NT2/D1 (cell line): ENCODE results near the gene ZGRF1.
"Not testable (repeated sequence)": the region's sequence is repeated elsewhere in the genome, so short reads cannot be mapped to it uniquely, and the experiment has no call there.

Source experiments
- DNase-seq: peaks from one replicate; pipeline ENCODE4 v3.0.0-alpha.2; 2011; ENCODE audit warnings: low read depth, low spot score
- H3K27me3 ChIP-seq: 2 replicates; pipeline ENCODE4 v1.6.0; 2011; ENCODE audit warnings: mild to moderate bottlenecking; ENCODE audit not compliant: insufficient read length, insufficient read depth
- H3K36me3 ChIP-seq: 2 replicates; pipeline ENCODE4 v1.6.1; 2011; ENCODE audit warnings: mild to moderate bottlenecking, low read length, mixed read lengths; ENCODE audit not compliant: insufficient read depth, insufficient read length
- H3K4me1 ChIP-seq: 2 replicates; pipeline ENCODE4 v1.5.1; 2011; ENCODE audit not compliant: insufficient read depth, insufficient read length
- H3K4me3 ChIP-seq: 2 replicates; pipeline ENCODE4 v1.5.1; 2011; ENCODE audit warnings: low read depth; ENCODE audit not compliant: insufficient read length
- H3K9ac ChIP-seq: 2 replicates; pipeline ENCODE4 v1.6.0; 2011; ENCODE audit warnings: low read depth; ENCODE audit not compliant: insufficient read length
- H3K9me3 ChIP-seq: 2 replicates; pipeline ENCODE4 v1.5.1; 2011; ENCODE audit warnings: mild to moderate bottlenecking, low read length; ENCODE audit not compliant: insufficient read depth
- SUZ12 ChIP-seq: IDR thresholded peaks from 2 replicates; pipeline ENCODE4 v1.6.1; 2011; ENCODE audit not compliant: insufficient read length, insufficient read depth; ENCODE audit errors: extremely low read depth
- YY1 ChIP-seq: IDR thresholded peaks from 2 replicates; pipeline ENCODE4 v1.6.1; 2011; ENCODE audit not compliant: insufficient read length, insufficient read depth
- ZNF274 ChIP-seq: IDR thresholded peaks from 2 replicates; pipeline ENCODE4 v1.6.1; 2011; ENCODE audit warnings: mild to moderate bottlenecking, low read depth, low read length

The ZGRF1 gene

DNA sequence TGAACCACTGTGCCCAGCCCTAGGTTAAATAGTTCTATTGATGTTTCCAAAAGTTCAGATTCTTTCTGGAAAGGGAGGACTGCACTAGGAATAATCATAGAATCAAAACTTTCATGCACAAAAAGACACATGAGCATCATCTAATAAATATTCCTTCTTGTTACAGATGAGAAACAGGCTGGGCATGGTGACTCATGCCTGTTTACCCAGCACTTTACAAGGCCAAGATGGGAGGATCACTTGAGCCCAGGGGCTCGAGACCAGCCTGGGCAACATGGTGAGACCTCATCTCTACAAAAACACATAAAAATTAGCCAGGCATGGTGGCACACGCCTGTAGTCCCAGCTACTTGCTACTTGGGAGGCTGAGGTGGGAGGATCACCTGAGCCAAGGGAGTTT lies 27.9 kb upstream of the ZGRF1 start:
- no peak overlapping the region for H3K9ac ChIP-seq
- H3K9me3 ChIP-seq = no peaks in the 10 kb centered on the region
- H3K36me3 ChIP-seq = no peaks in the 10 kb centered on the region
- DNase-seq = no peak
- no peak overlapping the region for H3K4me3 ChIP-seq
- no peaks in the 10 kb centered on the region for H3K27me3 ChIP-seq
- TF ChIP-seq YY1 (no peak), SUZ12 (no peak), ZNF274 (no peak)
- H3K4me1 ChIP-seq = no peaks in the 10 kb centered on the region

DNA sequence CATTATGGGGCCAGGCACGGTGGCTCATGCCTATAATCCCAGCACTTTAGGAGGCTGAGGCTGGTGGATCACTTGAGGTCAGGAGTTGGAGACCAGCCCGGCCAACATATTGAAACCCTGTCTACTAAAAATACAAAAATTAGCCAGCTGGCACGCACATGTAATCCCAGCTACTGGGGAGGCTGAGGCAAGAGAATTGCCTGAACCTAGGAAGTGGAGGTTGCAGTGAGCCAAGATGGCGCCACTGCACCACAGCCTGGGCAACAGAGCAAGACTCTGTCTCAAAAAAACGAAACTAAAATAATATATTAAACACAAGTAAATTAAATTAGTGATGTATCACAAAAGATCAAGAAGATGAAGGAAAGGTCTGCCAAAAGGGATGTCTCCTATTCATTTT lies 19.4 kb upstream of the ZGRF1 start:
- DNase-seq, H3K27me3 ChIP-seq, H3K9me3 ChIP-seq, H3K4me3 ChIP-seq, H3K4me1 ChIP-seq, H3K9ac ChIP-seq: not testable (repeated sequence)
- peaks cover 43% of the 10 kb centered on the region for H3K36me3 ChIP-seq

DNA sequence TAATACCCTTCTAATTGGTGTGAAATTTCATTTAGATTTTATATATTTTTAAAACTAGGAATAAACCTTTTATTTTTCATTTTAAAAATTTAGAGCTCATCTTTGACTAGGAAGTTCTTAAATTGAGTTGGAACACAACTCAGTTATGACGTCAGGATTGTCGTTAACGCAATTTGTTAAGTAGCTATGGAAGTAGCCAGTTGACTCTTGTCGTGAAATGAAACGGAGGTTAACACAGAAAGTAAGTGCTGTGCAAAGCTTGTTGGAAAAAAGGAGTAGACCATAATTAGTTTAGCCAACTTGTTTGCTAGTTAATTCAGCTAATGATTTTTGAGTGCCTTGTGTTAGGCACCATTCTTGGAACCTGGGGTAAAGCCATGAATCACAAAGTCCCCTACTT lies 18.6 kb upstream of the ZGRF1 start:
- no peaks in the 10 kb centered on the region for H3K27me3 ChIP-seq
- no peak for DNase-seq
- H3K36me3 ChIP-seq = peaks cover 43% of the 10 kb centered on the region
- no peaks in the 10 kb centered on the region for H3K4me1 ChIP-seq
- H3K9me3 ChIP-seq = no peaks in the 10 kb centered on the region
- no peak overlapping the region for H3K4me3 ChIP-seq
- H3K9ac ChIP-seq = no peak overlapping the region
- no peak for TF ChIP-seq ZNF274
- no peak for TF ChIP-seq YY1
- no peak for TF ChIP-seq SUZ12

GRCh38 chr4:112652216-112652615 lies 15.5 kb upstream of the ZGRF1 start:
- Histone ChIP-seq H3K27me3 (no peaks in the 10 kb centered on the region), H3K36me3 (peaks cover 45% of the 10 kb centered on the region), H3K4me1 (no peaks in the 10 kb centered on the region), H3K9ac (peak overlapping the region; percentile 56), H3K4me3 (no peak overlapping the region), H3K9me3 (no peaks in the 10 kb centered on the region)
- TF ChIP-seq YY1 (no peak), SUZ12 (no peak), ZNF274 (no peak)
- DNase-seq = peak; percentile 80

DNA sequence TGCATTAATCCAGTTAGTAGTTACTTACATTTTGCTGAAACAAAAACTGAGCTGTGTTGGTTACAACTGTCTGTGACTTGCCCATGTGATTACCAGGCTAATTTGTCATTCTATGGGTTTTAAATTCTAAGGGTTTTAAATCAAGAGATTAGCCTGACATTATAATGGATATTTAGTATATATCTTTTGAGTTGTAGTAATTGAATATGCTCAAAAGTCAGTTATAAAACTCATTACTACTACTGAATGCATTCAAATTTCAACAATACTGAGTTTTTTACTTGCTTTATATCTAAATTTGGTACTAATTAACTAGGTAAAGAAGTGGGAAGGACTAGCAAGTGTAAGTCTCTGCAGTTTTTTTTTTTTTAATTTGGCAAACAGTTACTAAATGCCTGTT lies 14.9 kb upstream of the ZGRF1 start:
- H3K36me3 ChIP-seq = peaks cover 40% of the 10 kb centered on the region
- H3K4me3 ChIP-seq = peak overlapping the region; percentile 3
- H3K9me3 ChIP-seq = no peaks in the 10 kb centered on the region
- no peaks in the 10 kb centered on the region for H3K27me3 ChIP-seq
- no peak for DNase-seq
- no peaks in the 10 kb centered on the region for H3K4me1 ChIP-seq
- peak overlapping the region; percentile 80 for H3K9ac ChIP-seq
- TF ChIP-seq ZNF274 (no peak), YY1 (no peak), SUZ12 (no peak)

DNA sequence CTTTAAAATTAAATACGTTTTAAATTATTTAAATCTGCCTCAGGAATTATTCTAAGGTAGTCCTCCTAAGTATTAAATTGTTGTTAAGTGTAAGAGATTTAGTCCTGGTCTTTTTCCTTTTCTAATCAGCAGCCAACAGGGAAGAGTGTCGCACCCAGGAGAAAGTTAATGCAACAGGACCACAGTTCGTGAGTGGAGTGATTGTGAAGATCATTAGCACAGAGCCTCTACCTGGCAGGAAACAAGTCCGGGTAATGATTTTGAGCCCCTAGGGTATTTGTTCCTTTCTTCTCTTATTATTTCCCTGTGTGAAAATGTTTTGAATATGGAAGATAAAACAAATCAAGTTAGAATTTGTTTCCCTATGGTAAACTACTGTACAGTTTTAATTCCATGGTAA lies 13.6 kb upstream of the ZGRF1 start:
- peaks cover 30% of the 10 kb centered on the region for H3K36me3 ChIP-seq
- no peak for DNase-seq
- H3K4me1 ChIP-seq = no peaks in the 10 kb centered on the region
- peak overlapping the region; percentile 1 for H3K4me3 ChIP-seq
- no peaks in the 10 kb centered on the region for H3K9me3 ChIP-seq
- no peak for TF ChIP-seq SUZ12
- TF ChIP-seq ZNF274 = no peak
- TF ChIP-seq YY1 = no peak
- peak overlapping the region; percentile 51 for H3K9ac ChIP-seq
- no peaks in the 10 kb centered on the region for H3K27me3 ChIP-seq

- no peaks in the 10 kb centered on the region for H3K9me3 ChIP-seq
- peak overlapping the region; percentile 61 for H3K9ac ChIP-seq
- no peak for DNase-seq
- no peaks in the 10 kb centered on the region for H3K27me3 ChIP-seq
- H3K36me3 ChIP-seq = peaks cover 24% of the 10 kb centered on the region
- no peak for TF ChIP-seq SUZ12
- no peak for TF ChIP-seq ZNF274
- no peak for TF ChIP-seq YY1
- peak overlapping the region; percentile 11 for H3K4me3 ChIP-seq
- no peaks in the 10 kb centered on the region for H3K4me1 ChIP-seq
Observed at GRCh38 chr4:112649055-112649408, 12.3 kb upstream of the ZGRF1 start.

DNA sequence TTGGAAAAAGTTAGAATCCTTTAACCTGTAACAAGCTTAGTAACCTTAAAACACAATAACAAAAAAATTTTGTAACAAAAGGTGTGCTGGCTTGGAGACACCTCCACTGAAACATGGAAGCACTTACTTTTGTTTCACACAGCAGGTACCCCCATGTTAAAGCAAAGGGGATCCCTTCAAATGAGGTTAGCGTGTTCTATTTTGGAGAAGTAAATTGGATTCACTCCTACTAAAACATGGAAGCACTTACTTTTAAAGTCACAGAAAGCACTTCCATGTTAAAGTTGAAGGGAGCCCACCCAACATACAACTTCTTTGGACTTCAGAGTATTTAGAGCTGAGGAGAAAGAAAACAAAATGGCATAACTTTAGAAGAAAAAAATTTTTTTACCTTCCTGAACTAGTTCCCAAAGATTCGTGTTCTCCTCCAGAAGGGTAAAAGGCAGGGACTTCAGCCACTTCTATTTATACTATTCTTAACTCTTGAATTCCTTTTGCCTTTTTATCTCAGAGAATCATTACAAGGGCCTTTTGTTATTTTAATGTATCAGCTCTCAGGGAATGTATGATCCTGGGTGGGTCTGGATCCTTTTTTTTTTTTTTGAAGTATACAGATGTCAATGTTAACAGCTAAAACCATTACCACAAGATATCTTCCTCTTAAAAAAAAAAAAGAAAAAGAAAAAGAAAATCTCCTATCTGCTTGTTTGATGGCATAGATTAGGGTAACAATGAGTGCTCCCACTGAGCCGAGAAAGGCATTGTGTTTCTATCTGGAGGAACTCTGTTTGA lies 11.8 kb upstream of the ZGRF1 start:
- no peaks in the 10 kb centered on the region for H3K9me3 ChIP-seq
- peak; percentile 82 for DNase-seq
- TF ChIP-seq ZNF274 (no peak), YY1 (no peak), SUZ12 (no peak)
- H3K9ac ChIP-seq = peak overlapping the region; percentile 87
- H3K27me3 ChIP-seq = no peaks in the 10 kb centered on the region
- no peaks in the 10 kb centered on the region for H3K4me1 ChIP-seq
- H3K36me3 ChIP-seq = peaks cover 18% of the 10 kb centered on the region
- H3K4me3 ChIP-seq = peak overlapping the region; percentile 82
